GM12878 (cell line): ENCODE results near the gene CASP6.

ENCODE experiments used
- CTCF ChIP-seq, 3 experiments: IDR thresholded peaks in 2 of 3; conservative IDR thresholded peaks in 1 of 3; 2 replicates each; pipeline ENCODE4 v1.5.1; 2011; ENCODE audit warnings: low read depth in 3 of 3, low read length in 3 of 3, mild to moderate bottlenecking in 3 of 3, control low read depth in 2 of 3, moderate library complexity in 2 of 3, inconsistent platforms in 1 of 3, mixed read lengths in 1 of 3; ENCODE audit not compliant: control insufficient read depth in 2 of 3, insufficient read depth in 1 of 3; ENCODE audit errors: extremely low read depth in 1 of 3
- DPF2 ChIP-seq: fragments of 450-650 bp; IDR thresholded peaks from 2 replicates; pipeline ENCODE4 v1.6.1; 2017; ENCODE audit warnings: mild to moderate bottlenecking
- HDAC2 ChIP-seq: fragments of 200-600 bp; sonication (generic); IDR thresholded peaks from 2 replicates; pipeline ENCODE4 v1.6.1; 2017
- MXI1 ChIP-seq: fragments of 150-350 bp; IDR thresholded peaks from 2 replicates; pipeline ENCODE4 v1.6.1; 2011; ENCODE audit warnings: low read depth, mild to moderate bottlenecking, inconsistent platforms, low read length, improper control_type of control experiment
- NFYB ChIP-seq: IDR thresholded peaks from 2 replicates; pipeline ENCODE4 v1.6.1; 2011; ENCODE audit warnings: low read depth, mild to moderate bottlenecking, low read length, improper control_type of control experiment, moderate library complexity; ENCODE audit not compliant: insufficient read depth
- PML ChIP-seq: IDR thresholded peaks from 2 replicates; pipeline ENCODE4 v1.6.1; 2012; ENCODE audit warnings: low read length, inconsistent platforms
- POLR2AphosphoS2 ChIP-seq: IDR thresholded peaks from 2 replicates; pipeline ENCODE4 v1.6.1; 2011; ENCODE audit warnings: low read depth, mild to moderate bottlenecking, low read length, improper control_type of control experiment, moderate library complexity
- REST ChIP-seq: IDR thresholded peaks from 2 replicates; pipeline ENCODE4 v1.6.1; 2012; ENCODE audit warnings: mild to moderate bottlenecking, low read depth, low read length
- TF ChIP-seq, protein P1 (sequence below): IDR thresholded peaks from 2 replicates; pipeline ENCODE4 v1.6.1; 2011; ENCODE audit warnings: borderline replicate concordance, low read depth, mild to moderate bottlenecking, moderate library complexity, mixed read lengths, low read length; ENCODE audit not compliant: insufficient read depth; ENCODE audit errors: extremely low read length

DNA sequence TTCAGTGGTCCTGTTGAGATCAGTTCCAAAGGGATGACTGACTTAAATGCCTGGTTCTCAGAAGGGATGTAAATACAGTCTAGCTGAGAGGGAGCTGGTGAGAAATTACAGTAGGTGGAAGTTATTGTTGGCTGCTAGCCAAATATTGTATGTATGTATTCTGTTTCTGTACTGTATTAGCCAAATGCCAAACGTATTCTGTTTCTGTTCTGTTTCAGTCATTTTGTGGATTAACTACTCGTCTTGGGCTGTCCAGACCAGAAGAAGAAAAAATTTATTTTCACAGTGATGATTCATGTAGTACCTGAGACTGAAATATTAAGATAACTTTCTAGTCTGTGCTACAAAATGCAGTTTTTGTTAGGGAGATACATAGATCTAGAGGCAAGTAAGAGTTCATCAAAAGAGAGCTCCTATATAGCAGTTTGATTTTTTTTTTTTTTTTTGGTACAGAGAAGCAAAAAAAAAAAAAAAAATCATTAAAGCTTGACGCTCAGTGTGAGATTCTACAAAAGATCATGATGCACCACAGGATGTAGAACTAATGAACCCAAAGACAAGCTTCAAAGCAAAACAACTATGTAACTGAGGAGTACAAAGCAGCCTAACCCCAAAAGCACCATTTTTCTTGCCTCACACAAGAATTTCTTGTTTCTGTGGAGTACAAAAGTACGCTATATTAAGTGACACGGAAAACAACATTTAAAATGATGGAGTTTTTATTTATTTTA lies 54.8 kb downstream of the CASP6 start:
- TF ChIP-seq REST: no peak
- TF ChIP-seq CTCF (IDR thresholded peaks at IDR 0.05 in 2 of 3, conservative IDR thresholded peaks at IDR 0.05 in 1 of 3; ENCODE audit: control insufficient read depth in 2 of 3, extremely low read depth in 1 of 3, insufficient read depth in 1 of 3, low read depth in 3 of 3, low read length in 3 of 3): no peak
- TF ChIP-seq, protein P1, sequence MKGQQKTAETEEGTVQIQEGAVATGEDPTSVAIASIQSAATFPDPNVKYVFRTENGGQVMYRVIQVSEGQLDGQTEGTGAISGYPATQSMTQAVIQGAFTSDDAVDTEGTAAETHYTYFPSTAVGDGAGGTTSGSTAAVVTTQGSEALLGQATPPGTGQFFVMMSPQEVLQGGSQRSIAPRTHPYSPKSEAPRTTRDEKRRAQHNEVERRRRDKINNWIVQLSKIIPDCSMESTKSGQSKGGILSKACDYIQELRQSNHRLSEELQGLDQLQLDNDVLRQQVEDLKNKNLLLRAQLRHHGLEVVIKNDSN: no peak
- TF ChIP-seq HDAC2: no peak
- no peak for TF ChIP-seq DPF2
- no peak for TF ChIP-seq NFYB
- TF ChIP-seq POLR2AphosphoS2: no peak
- TF ChIP-seq PML: no peak
- TF ChIP-seq MXI1: no peak
